Hepatocyte (in vitro differentiated cells): ENCODE data around the gene STAP1. TPM values are rescaled to one million over a fixed set of nuclear protein-coding genes. Genes with fewer than 3 reads are reported as not detected.
"Not testable (repeated sequence)": the region's sequence is repeated elsewhere in the genome, so short reads cannot be mapped to it uniquely, and the experiment has no call there.

Source experiments
- DNase-seq: peaks from one replicate; pipeline ENCODE4 v3.0.0-alpha.2; 2016; ENCODE audit warnings: low spot score
- H2AFZ ChIP-seq: fragments of 200-600 bp; sonication (generic); 2 replicates; pipeline ENCODE4 v1.6.0; 2016; ENCODE audit warnings: antibody characterized with exemption, mild to moderate bottlenecking
- H3K27ac ChIP-seq: fragments of 200-600 bp; sonication (generic); 2 replicates; pipeline ENCODE4 v1.5.1; 2016; ENCODE audit warnings: mild to moderate bottlenecking
- H3K27me3 ChIP-seq: fragments of 200-600 bp; sonication (generic); 2 replicates; pipeline ENCODE4 v1.6.1; 2016
- H3K36me3 ChIP-seq: fragments of 200-600 bp; sonication (generic); replicated peaks from 2 replicates; pipeline ENCODE4 v1.5.1; 2016; ENCODE audit warnings: low read depth; ENCODE audit not compliant: insufficient read depth
- H3K4me1 ChIP-seq: fragments of 200-600 bp; sonication (generic); 2 replicates; pipeline ENCODE4 v1.5.1; 2016; ENCODE audit warnings: mild to moderate bottlenecking, moderate library complexity; ENCODE audit not compliant: insufficient read depth
- H3K4me2 ChIP-seq: fragments of 200-600 bp; sonication (generic); 2 replicates; pipeline ENCODE4 v1.6.0; 2016
- H3K4me3 ChIP-seq: fragments of 200-600 bp; sonication (generic); 2 replicates; pipeline ENCODE4 v1.5.1; 2016; ENCODE audit warnings: mild to moderate bottlenecking
- H3K79me2 ChIP-seq: fragments of 200-600 bp; sonication (generic); 2 replicates; pipeline ENCODE4 v1.6.0; 2017; ENCODE audit warnings: mild to moderate bottlenecking
- H3K9me2 ChIP-seq: fragments of 200-600 bp; sonication (generic); replicated peaks from 2 replicates; pipeline ENCODE4 v1.6.0; 2017; ENCODE audit warnings: mild to moderate bottlenecking; ENCODE audit not compliant: insufficient read depth
- H3K9me3 ChIP-seq: fragments of 200-600 bp; sonication (generic); 2 replicates; pipeline ENCODE4 v1.5.1; 2016; ENCODE audit warnings: low read depth, mild to moderate bottlenecking
- H4K20me1 ChIP-seq: fragments of 200-600 bp; sonication (generic); 2 replicates; pipeline ENCODE4 v1.6.0; 2016; ENCODE audit warnings: mild to moderate bottlenecking; ENCODE audit not compliant: insufficient read depth, poor library complexity, severe bottlenecking
- EZH2 ChIP-seq: fragments of 200-600 bp; sonication (generic); IDR thresholded peaks from 2 replicates; pipeline ENCODE4 v1.6.1; 2016; ENCODE audit warnings: antibody characterized with exemption, mild to moderate bottlenecking, borderline replicate concordance
- EZH2phosphoT487 ChIP-seq: fragments of 200-600 bp; sonication (generic); IDR thresholded peaks from one replicate; pipeline ENCODE4 v1.6.1; 2018; ENCODE audit warnings: antibody characterized with exemption, mild to moderate bottlenecking, low read depth, moderate library complexity; ENCODE audit not compliant: unreplicated experiment, severe bottlenecking
- WGBS: methylation state at CpG from one replicate; pipeline ENCODE4 v1.1.6; 2016; ENCODE audit warnings: low lambda C conversion rate; ENCODE audit errors: missing lambda C conversion rate; 5-methylcytosine and 5-hydroxymethylcytosine counted together
- polyA plus RNA-seq: library from polyadenylated mRNA; unstranded; fragments of >200 nt; fragmentation: Nextera tagmentation; extraction: Ambion mirVana; gene quantifications from 2 replicates; pipeline ENCODE4 v1.2.1, GENCODE V29; 2016
- total RNA-seq: library from RNA; depleted of rRNA; stranded (reverse); fragments of >200 nt; gene quantifications from 2 replicates; pipeline ENCODE4 v1.2.3, GENCODE V29; 2014
- TF ChIP-seq, protein P1 (sequence below): fragments of 200-600 bp; sonication (generic); IDR thresholded peaks from 2 replicates; pipeline ENCODE4 v1.5.1; 2016; ENCODE audit warnings: antibody characterized with exemption, mild to moderate bottlenecking; ENCODE audit not compliant: poor library complexity

STAP1 gene
- total and polyA plus RNA-seq, 2 experiments from 2014 or later = not detected

- WGBS = 95% methylated on average over 3 of the region's 3 CpGs
- Histone ChIP-seq H3K9me2 (no peaks in the 10 kb centered on the region), H3K4me1 (no peaks in the 10 kb centered on the region), H3K36me3 (no peaks in the 10 kb centered on the region), H3K9me3 (no peaks in the 10 kb centered on the region), H3K27me3 (no peaks in the 10 kb centered on the region), H3K79me2 (no peaks in the 10 kb centered on the region), H2AFZ (no peak overlapping the region), H3K4me3 (no peak overlapping the region), H3K4me2 (no peak overlapping the region), H3K27ac (no peak overlapping the region), H4K20me1 (no peaks in the 10 kb centered on the region)
- DNase-seq = no peak
- no peak for TF ChIP-seq EZH2phosphoT487
- no peak for TF ChIP-seq EZH2
- TF ChIP-seq, protein P1, sequence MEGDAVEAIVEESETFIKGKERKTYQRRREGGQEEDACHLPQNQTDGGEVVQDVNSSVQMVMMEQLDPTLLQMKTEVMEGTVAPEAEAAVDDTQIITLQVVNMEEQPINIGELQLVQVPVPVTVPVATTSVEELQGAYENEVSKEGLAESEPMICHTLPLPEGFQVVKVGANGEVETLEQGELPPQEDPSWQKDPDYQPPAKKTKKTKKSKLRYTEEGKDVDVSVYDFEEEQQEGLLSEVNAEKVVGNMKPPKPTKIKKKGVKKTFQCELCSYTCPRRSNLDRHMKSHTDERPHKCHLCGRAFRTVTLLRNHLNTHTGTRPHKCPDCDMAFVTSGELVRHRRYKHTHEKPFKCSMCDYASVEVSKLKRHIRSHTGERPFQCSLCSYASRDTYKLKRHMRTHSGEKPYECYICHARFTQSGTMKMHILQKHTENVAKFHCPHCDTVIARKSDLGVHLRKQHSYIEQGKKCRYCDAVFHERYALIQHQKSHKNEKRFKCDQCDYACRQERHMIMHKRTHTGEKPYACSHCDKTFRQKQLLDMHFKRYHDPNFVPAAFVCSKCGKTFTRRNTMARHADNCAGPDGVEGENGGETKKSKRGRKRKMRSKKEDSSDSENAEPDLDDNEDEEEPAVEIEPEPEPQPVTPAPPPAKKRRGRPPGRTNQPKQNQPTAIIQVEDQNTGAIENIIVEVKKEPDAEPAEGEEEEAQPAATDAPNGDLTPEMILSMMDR = no peak
Observed at GRCh38 chr4:67550857-67551256, 7.7 kb upstream of the STAP1 start.

GRCh38 chr4:67552146-67552792 lies 6.3 kb upstream of the STAP1 start:
- H3K4me2 ChIP-seq, H3K9me2 ChIP-seq, H4K20me1 ChIP-seq, H3K9me3 ChIP-seq, H3K27me3 ChIP-seq, H3K4me3 ChIP-seq, H3K27ac ChIP-seq, H2AFZ ChIP-seq, H3K4me1 ChIP-seq, H3K79me2 ChIP-seq, H3K36me3 ChIP-seq, DNase-seq: not testable (repeated sequence)
- whole genome bisulfite sequencing = 77% methylated on average over 4 of the region's 4 CpGs

- Histone ChIP-seq H3K4me2 (no peak overlapping the region), H2AFZ (no peak overlapping the region), H3K9me3 (no peaks in the 10 kb centered on the region), H3K9me2 (no peaks in the 10 kb centered on the region), H3K79me2 (no peaks in the 10 kb centered on the region), H3K36me3 (no peaks in the 10 kb centered on the region), H3K27ac (no peak overlapping the region), H3K4me1 (no peaks in the 10 kb centered on the region), H3K4me3 (no peak overlapping the region), H3K27me3 (no peaks in the 10 kb centered on the region), H4K20me1 (no peaks in the 10 kb centered on the region)
- 98% methylated on average over 3 of the region's 3 CpGs for WGBS
- TF ChIP-seq, protein P1 = no peak
- TF ChIP-seq EZH2phosphoT487 (no peak), EZH2 (no peak)
- DNase-seq = no peak
Observed at GRCh38 chr4:67554096-67554495, 4.4 kb upstream of the STAP1 start.

GRCh38 chr4:67555447-67555846 lies 3.1 kb upstream of the STAP1 start:
- H4K20me1 ChIP-seq = no peaks in the 10 kb centered on the region
- H3K9me2 ChIP-seq = no peaks in the 10 kb centered on the region
- H2AFZ ChIP-seq = no peak overlapping the region
- WGBS = 84% methylated on average over 3 of the region's 3 CpGs
- H3K36me3 ChIP-seq = no peaks in the 10 kb centered on the region
- DNase-seq = no peak
- H3K4me2 ChIP-seq = no peak overlapping the region
- TF ChIP-seq EZH2 = no peak
- no peak for TF ChIP-seq EZH2phosphoT487
- TF ChIP-seq, protein P1 = no peak
- H3K27me3 ChIP-seq = no peaks in the 10 kb centered on the region
- H3K79me2 ChIP-seq = no peaks in the 10 kb centered on the region
- no peak overlapping the region for H3K27ac ChIP-seq
- H3K9me3 ChIP-seq = no peaks in the 10 kb centered on the region
- no peaks in the 10 kb centered on the region for H3K4me1 ChIP-seq
- H3K4me3 ChIP-seq = no peak overlapping the region
